GM18858 (cell line): ENCODE results near the gene MAP2.

Experiments used
- ATAC-seq: cut with Tn5 transposase; IDR thresholded peaks from one replicate; pipeline ENCODE4 v1.9.1; 2021; ENCODE audit not compliant: unreplicated experiment

MAP2 gene

DNA sequence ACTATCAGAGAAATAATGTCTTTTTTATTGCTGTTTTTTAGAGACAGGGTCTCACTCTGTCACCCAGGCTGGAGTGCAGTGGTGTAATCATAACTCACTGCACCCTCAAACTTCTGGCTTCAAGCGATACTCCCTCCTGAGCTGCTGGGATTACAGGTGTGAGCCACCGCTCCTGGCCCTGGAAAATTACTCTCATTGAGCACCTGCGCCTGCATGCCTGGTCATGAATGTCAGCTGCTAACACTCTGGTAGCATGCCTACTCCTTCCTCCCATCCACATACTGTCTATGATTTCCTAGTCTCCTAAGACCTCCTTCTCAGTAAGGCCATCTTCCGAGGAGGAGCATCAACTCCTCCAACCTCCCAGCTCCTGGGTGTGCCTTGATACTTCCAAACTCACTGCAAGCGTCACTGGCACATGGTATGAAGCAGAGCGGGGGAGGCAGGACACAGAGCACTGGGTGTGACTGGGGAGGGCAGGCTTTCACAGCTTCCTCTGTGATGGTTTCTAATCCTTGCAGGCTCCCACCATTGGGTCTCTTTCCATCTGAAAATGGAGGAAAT lies 1.6 kb upstream of the MAP2 start:
- no peak for ATAC-seq

DNA sequence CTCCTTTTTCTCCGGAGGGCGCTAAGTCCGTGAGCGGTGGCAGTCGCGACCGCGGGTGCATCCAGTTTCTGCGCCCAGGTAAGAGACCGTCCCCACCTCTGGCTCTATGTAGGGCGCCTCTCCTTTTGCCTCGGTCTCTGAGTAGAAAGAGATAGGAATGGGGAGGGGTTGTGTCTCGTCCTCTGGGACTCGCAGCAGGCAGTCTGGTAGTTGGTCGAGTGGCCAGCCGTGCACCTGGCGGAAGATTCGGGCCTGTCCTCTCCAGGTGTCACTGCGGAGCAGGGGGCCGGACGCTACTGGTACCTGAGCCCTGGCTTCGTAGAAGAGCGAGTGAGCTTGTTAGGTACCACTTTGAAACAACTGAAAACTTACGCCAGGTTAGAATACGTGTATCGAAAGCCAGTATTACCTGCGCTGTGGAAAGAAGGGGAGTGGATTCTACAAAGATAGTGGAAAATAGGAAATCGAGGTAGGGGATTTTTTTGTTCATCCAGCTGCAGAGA lies 403 bp downstream of the MAP2 start:
- peak; percentile 3 for ATAC-seq

DNA sequence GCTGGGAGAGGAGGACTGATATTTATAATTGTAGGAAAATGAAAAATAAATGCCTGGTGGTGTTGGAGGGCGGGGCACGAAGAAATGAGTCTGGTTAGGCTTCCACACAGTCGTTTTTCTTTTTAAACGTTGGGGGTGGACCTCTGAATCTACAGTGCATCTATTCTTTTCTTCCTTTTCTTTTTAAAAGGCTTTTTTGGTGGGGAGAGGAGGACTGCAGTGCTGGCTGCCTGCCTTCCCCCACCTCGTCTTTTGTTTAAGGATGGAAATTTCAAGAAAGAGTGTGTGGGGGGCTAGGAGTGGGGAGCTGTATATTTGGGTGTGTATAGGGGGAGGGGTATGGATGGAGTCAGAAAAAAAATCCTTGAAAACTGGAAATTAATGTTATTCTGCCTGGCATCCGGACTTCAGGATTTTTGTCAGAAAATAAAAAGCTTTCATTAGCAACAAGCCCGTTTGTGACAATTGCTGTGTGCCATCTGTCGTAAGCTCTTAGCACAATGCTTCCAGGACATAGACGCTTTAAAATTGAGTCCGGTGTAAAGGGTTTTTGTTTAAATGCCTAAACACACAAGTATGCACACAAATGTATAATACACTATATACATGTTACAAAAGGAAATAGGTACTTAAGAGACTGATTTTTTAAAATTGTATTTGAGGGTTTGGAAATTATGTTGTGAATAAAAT lies 1.1 kb downstream of the MAP2 start:
- ATAC-seq = no peak

DNA sequence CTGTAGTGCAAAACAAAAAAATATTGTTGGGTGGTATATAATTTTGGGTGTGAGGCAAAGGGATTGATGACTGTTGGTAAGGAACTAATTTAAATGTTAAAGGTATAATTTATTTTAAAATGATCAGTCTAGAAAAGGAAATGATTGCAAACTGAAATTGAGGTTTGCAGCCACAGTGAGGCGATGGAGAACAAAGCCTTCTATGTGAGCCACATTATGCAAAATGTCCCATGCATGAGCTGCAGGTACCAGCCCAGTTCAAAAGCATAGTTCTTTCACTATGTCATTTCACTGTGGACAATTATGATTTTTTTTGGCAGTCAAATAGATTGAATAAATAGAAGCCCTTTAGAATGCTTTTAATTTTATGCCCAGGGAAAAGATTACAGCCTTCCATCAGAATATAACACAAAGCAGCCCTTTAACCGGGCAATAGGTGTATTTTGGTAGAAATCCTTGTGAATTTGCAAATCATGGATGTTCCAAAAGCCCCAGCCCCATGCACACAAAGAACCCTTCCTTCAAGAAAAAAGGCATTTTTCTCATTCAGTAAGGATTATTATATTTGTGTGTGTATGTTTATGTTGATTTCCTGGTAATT lies 1.7 kb downstream of the MAP2 start:
- peak; percentile 41 for ATAC-seq

DNA sequence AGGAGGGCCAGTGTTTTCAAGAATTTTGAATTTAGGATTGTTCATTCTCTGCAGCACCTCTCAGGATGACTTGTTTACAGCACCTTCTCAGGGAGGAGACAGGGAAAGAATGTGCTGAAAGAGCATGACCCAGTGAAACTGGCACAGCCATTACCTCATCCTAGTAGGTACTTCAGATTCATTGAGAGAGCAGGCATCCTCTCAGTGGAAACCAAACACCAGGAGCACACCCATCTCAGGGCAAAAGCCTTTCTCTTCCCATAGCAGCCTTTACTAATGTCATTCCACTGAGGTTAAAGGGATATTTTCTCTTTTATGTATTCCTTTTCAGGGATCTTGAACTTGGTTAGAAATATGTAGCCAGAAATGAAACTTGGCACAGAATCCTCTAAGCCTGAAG lies 2.6 kb downstream of the MAP2 start:
- no peak for ATAC-seq

DNA sequence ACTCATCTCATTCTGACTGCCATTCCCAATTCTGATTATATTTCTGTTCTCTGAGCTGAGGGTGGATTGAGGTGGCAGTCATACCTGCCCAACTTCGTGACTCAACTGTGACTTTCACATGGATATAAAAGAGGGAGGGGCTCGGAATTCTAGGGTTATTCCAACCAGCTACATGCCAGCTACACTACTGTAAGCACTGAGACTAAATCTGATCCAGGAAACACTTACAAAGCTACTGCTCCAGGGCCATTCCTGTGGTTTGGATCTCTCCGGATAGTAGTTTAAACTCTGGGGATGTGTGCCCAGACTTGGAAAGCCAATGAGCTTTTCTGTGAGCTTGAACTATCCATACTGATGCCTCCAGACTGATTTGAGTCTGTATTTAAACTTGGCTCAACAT lies 7.9 kb downstream of the MAP2 start:
- no peak for ATAC-seq

DNA sequence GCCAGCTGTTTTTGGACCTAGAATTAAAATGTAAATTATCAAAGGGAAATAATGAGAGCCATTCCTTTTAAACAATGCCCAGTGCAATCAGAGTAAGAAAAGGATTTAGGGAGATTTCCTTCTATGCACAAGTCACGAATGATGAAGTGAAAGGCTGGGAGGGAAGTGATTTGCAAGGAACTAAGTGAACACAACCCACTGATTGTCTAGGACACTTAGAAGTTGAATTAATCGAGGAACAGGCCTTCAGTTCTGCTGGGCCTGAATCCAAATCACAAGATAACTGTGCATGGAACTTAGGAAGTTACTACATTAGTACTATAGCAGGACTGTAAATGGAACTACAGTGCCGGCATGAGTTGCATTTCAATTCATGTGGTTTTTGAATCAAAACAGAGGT lies 17.7 kb downstream of the MAP2 start:
- no peak for ATAC-seq

DNA sequence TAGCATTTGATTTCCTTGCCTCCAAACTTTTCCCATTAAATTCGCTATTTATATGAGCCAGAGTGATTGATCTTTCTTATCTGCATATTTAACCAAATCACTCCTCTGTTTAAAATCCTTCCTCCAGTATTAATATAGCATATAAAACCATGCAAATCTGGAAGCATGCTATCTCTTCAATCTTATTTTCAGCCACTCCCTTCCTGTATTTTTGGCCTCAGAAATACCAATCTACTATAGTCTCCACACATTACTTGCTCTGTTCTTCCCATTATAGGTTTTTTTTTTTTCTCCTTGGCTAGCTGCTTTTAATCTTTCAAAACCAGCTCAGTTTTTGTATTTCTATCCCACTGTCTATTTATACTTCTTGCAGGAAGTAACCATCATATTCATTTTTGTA lies 19.1 kb downstream of the MAP2 start:
- no peak for ATAC-seq

DNA sequence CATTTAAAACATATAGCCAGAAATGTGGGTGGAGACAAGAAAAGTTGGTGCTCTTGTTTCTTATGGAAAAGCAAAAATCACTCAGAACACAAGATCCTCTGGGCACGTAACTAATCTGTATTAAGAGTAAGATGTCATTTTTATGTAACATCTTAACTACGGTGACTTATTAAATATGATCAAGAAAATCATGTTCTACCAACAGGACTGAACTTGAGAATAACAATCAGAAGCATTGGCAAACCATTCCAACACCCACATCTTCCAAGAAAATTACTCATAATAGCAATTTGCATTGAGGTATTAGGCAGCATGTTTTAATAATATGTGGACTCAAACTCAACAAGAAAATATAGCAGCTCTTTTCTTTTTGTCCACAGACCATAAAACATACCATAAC lies 21.6 kb downstream of the MAP2 start:
- ATAC-seq = no peak

DNA sequence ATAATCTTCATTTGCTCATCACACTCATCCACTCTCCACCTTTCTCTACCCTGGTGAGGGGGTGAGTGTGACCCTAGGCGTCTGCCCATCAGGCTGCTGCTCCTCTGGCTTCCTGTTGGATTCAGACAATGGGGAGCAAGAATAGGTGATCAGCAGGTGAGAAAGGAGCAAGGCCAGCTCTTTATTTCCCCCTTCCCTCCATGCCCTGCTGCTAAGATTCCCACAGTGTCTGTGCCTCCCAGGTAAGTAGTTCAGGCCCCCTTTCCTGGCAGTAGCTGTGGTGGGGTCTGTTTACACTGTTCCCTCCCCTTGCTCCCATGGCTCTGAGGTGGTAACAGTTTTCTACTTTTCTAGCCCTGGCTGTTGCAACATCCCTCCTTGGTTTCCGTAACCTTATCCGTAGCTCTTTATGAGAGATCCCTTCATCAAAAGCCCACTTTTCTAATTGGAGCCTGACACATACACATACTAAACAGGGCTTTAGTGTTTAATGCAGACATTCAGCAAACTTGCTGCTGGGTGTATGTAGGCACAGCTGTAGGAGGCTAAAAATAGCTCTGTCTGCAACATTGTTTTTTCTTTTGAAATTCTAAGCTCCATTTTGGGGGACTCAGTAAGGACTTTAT lies 27.5 kb downstream of the MAP2 start:
- ATAC-seq = no peak

DNA sequence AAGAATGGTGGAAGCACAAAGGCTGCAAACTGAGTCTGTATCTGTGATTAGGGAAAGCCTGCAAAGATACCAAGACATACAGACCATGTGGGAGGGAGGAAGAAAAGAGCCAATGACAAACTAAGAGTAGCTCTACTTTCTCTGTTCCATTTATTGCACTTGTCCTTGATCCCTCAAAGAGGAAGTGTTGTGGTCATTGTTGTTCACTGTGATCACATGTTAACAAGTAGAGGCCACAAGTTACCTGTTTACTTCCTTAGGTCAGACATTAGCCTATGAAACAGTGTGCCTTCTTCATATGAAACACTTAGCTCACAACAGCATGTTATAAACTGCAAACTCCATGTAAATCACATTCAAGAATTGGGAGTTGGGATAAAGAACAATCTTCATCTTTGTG lies 32.6 kb downstream of the MAP2 start:
- no peak for ATAC-seq

DNA sequence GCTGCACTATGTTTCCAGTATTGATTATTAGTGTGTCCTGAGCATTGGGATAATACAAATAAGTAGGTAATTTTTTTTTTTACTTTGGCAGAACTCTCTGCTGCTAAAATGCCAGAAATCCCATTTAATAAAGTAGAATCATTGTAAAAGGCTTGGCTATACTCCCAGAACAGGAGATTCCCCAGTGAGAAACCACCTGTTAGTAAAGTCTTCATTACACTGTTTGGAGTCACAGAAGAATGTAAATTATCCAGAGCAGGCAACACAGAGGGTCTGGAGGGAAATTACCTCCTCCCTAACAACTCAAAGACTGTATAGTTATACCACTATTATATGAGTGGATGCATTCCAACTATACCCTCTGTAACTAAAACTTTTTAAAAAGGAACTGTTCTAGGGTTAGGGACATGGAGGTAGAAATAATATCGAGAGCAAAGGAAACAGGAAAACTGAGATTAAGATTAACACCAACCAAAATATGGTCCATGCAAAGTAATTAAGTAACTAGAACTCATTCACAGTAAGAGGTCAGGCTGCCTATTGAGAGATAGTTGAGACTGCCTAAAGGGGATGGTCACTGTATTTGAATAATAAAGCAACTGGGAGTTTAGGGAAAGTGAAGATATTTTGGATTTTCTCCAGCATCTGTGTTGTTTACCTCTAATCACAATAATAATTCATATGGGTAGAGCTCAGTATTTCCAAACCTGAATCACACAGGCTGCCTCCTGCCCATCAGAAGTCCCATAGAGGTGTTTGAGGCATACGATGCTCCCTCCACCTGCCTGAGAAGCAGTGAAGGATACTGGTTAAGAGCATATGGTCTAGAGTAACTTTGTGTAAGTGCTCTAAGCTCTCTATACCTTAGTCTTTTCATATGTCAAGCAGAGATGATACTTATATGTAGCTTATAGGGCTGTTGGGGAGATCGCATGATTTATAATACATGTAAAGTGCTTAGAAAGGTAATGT lies 34.4 kb downstream of the MAP2 start:
- ATAC-seq = no peak

DNA sequence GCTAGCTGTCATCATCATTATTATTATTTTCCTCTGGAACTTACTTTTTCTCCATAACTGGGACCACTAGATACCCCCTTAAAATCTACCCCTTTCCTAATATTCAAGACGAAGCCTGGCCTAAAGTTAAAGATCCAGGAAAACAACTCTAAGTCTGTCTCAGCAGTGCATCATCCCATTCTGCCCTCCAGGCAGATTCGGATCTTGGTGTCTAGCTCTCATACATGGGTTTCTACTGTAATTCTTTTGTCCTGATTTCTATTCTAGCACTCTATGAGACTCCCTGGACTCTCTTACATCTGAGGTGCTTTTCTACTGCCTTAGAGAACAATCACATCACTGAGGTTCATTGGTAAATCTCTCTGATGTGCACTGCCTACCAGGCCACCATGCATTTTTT lies 35.5 kb downstream of the MAP2 start:
- no peak for ATAC-seq

DNA sequence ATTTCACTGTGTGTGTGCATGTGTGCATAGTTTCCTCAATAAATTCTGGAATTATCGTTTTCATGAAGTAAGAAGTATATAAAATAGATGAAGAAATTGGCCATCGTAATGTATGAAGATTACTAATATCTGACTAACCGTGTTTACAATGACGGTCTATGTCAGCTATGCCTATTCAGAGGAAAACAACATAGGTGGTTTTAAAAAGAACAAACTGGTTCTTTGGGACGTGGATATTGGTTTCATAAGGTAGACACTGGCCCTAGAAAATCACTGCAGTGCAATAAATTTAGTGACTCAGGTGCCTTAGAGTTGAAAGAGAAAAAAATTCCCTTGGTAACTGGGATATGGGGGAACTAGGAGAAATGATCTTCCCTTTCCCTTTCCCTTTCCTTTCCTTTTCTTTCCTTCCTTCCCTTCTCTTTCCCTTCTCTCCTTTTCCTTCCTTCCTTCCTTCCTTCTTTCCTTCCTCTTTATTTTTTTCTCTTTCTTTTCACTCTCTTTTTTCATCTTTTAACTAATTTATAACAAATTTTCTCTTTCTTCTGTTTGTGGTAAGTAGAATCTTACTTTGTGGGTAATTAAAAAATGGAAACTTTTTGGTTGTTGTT lies 36.4 kb downstream of the MAP2 start:
- no peak for ATAC-seq

DNA sequence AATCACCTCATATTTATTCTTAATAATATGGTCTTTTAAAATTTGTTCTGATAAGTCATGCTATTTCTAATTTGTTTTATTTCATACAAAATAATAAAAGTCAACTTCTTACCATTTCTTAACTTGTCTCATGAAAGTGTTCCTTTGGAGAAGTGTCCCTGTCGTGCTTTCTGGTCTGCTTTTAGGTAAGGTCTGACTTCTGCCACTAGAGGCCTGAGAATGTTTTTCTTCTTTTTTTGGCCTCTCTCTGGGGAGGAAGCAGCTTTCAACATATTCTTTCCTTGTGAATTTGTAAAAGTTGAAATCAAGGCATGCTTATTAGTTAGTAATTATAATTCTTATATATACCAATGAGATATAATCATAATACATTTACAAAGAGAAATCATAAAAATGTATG lies 39.4 kb downstream of the MAP2 start:
- no peak for ATAC-seq

DNA sequence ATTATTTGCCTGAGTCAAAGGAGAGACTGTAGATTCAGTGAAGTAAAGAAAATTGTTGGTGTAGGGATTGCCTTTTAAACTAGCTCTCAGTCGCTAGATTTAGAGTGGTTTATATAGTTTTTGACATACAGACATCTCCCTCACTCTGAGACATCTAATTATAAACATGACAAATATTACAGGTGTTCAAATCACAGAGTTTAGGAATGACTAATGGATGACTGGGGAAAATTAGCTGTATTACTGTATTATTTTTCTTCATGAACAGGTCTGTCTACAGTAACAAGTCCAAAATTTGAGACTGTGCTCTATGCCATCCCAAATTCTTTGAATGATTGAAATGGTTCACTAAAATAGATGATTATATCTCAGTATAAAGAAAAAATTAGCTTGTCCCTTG lies 40.0 kb downstream of the MAP2 start:
- ATAC-seq = no peak

DNA sequence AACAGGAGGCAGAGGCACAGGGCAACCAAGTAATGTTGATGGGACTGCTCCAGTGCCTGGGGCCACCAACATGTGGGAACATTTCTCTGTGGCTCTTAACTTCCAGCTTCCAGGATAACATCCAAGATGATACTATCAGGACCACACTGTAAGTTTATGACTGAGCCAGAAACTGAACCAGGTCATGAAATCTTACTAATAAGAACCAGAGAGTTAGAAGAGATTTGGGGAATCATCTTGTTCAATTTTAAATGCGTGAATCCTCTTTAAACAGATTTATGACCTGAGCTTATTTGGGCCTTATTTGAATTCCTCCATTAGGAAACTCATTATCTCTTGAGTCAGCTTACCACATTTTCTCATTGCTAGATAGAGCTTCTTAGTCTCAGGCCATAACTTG lies 45.0 kb downstream of the MAP2 start:
- ATAC-seq = no peak

DNA sequence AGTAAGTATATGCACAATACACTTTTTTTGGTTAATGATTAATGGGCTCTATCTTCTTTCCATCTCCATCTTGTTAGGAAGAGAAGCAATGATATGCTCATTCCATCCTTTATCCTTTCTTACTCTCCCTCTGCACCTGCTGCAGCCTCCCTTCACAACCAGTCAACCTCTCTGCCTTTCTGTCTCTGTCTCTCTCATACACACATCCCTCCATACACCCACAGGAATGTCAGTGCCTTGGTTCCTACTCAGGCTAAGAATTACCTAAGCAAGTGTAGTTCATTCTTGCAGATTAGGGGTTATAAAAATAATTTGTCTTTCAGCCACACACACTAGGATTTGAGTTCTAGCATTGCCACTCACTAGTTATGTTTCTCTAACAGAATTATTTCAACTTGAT lies 45.6 kb downstream of the MAP2 start:
- ATAC-seq = no peak

DNA sequence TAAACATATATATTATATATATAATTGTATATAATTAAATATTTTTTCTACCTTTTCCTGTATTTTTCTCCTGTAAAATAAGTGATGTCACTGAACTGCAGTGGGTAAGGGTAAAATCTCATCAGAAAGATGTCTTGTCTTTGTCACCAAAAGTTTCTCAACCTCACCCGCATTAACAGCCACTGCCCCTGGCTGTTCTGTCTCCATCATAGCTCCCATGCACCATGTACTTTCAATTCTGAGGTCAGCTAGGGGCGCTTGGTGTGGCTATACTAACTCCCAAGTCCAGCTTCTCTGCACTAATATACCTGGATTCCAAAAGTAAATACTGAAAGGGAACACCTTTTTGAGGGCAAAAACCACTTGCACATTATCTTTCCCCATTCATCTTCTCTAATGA lies 46.6 kb downstream of the MAP2 start:
- no peak for ATAC-seq

DNA sequence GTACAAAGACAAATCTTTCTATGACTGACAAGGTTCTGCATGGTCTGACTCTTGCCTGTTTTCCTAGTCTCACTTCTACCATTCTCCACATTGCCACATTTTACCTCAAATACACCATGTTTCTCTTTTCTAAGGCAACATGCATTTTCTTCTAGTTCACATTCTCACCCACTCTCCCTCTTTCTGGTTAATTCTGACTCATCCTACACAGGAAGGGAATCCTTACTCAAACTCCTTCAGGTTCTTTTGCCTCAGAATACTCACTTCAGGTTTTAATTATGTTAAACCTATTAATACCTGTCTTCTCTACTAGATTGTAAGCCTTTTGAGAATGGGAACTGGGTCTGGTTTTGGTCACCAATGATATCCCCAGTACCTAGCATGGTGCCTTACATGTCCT lies 47.2 kb downstream of the MAP2 start:
- ATAC-seq = no peak
